GM12878 (cell line): ENCODE measurements around the gene CACTIN. TPM values are rescaled to one million over a fixed set of nuclear protein-coding genes. Genes with fewer than 3 reads are reported as not detected.

Source experiments
- ASH2L ChIP-seq: fragments of 300-600, 200-600 bp; sonication (generic); IDR thresholded peaks from 2 replicates; pipeline ENCODE4 v1.6.1; 2017; ENCODE audit warnings: low read depth, mild to moderate bottlenecking, borderline replicate concordance
- ATF2 ChIP-seq: IDR thresholded peaks from 2 replicates; pipeline ENCODE4 v1.6.1; 2012; ENCODE audit warnings: low read length, inconsistent platforms
- HDGF ChIP-seq: fragments of 450-650 bp; IDR thresholded peaks from 2 replicates; pipeline ENCODE4 v1.6.1; 2016; ENCODE audit warnings: antibody characterized with exemption
- JUNB ChIP-seq: IDR thresholded peaks from 2 replicates; pipeline ENCODE4 v1.6.1; 2016; ENCODE audit warnings: antibody characterized with exemption, mild to moderate bottlenecking
- NFIC ChIP-seq: IDR thresholded peaks from 2 replicates; pipeline ENCODE4 v1.6.1; 2012; ENCODE audit warnings: low read depth, mild to moderate bottlenecking, inconsistent platforms, low read length, moderate library complexity
- NFYB ChIP-seq: IDR thresholded peaks from 2 replicates; pipeline ENCODE4 v1.6.1; 2011; ENCODE audit warnings: low read depth, mild to moderate bottlenecking, low read length, improper control_type of control experiment, moderate library complexity; ENCODE audit not compliant: insufficient read depth
- PKNOX1 ChIP-seq: fragments of 450-650 bp; IDR thresholded peaks from 2 replicates; pipeline ENCODE4 v1.6.1; 2016; ENCODE audit warnings: mild to moderate bottlenecking
- SUPT20H ChIP-seq: IDR thresholded peaks from 2 replicates; pipeline ENCODE4 v1.6.1; 2011; ENCODE audit warnings: low read depth, mild to moderate bottlenecking, low read length, moderate library complexity, borderline replicate concordance; ENCODE audit not compliant: control insufficient read depth
- YBX1 ChIP-seq: fragments of 450-650 bp; IDR thresholded peaks from 2 replicates; pipeline ENCODE4 v1.6.1; 2016; ENCODE audit warnings: antibody characterized with exemption
- ZBTB40 ChIP-seq: fragments of 450-650 bp; IDR thresholded peaks from 2 replicates; pipeline ENCODE4 v1.6.1; 2016; ENCODE audit warnings: mild to moderate bottlenecking, moderate library complexity, borderline replicate concordance
- ZSCAN29 ChIP-seq: fragments of 450-650 bp; IDR thresholded peaks from 2 replicates; pipeline ENCODE4 v1.6.1; 2017; ENCODE audit warnings: mild to moderate bottlenecking, moderate library complexity
- polyA plus RNA-seq, 11 experiments: library from polyadenylated mRNA; depleted of rRNA in 4 of 11; unstranded in 6 of 11; stranded (reverse) in 5 of 11; fragments of >200 nt; fragmentation: Nextera tagmentation in 4 of 11; fragmentation: Illumina TruSeq in 1 of 11; extraction: Ambion mirVana in 4 of 11; extraction: Trizol in 1 of 11; gene quantifications; 1 replicate in 1 of 11; 2 replicates in 10 of 11; pipeline versions ENCODE4 v1.2.1 to v1.2.3, GENCODE V29; 2011 to 2016; ENCODE audit warnings: inconsistent platforms in 2 of 11, missing spikeins in 2 of 11, low read depth in 1 of 11
- total RNA-seq, 4 experiments: library from RNA; depleted of rRNA in 3 of 4; stranded (reverse); fragments of >200 nt in 3 of 4; fragmentation: Illumina TruSeq in 1 of 4; extraction: Trizol in 1 of 4; gene quantifications; 2 replicates each; pipeline versions ENCODE4 v1.2.1 to v1.2.3, GENCODE V29; 2013 to 2021
- TF ChIP-seq, protein P1 (sequence below): IDR thresholded peaks from 2 replicates; pipeline ENCODE4 v1.6.1; 2012; ENCODE audit warnings: improper control_type of control experiment, low read depth, low read length; ENCODE audit not compliant: insufficient replicate concordance
- TF ChIP-seq, protein P2 (sequence below): fragments of 450-650 bp; IDR thresholded peaks from 2 replicates; pipeline ENCODE4 v1.6.1; 2018; ENCODE audit warnings: borderline replicate concordance, mild to moderate bottlenecking; ENCODE audit not compliant: partially characterized antibody

CACTIN gene
- total and polyA plus RNA-seq, 10 of the 15 experiments (the other 5 are each of a cell fraction or from before 2014, with no cell fraction given), result 0.40 to 31.4 (median 12.5) TPM

GRCh38 chr19:3572132-3572854, 54.3 kb downstream of the CACTIN start (continued):
- TF ChIP-seq, protein P1, sequence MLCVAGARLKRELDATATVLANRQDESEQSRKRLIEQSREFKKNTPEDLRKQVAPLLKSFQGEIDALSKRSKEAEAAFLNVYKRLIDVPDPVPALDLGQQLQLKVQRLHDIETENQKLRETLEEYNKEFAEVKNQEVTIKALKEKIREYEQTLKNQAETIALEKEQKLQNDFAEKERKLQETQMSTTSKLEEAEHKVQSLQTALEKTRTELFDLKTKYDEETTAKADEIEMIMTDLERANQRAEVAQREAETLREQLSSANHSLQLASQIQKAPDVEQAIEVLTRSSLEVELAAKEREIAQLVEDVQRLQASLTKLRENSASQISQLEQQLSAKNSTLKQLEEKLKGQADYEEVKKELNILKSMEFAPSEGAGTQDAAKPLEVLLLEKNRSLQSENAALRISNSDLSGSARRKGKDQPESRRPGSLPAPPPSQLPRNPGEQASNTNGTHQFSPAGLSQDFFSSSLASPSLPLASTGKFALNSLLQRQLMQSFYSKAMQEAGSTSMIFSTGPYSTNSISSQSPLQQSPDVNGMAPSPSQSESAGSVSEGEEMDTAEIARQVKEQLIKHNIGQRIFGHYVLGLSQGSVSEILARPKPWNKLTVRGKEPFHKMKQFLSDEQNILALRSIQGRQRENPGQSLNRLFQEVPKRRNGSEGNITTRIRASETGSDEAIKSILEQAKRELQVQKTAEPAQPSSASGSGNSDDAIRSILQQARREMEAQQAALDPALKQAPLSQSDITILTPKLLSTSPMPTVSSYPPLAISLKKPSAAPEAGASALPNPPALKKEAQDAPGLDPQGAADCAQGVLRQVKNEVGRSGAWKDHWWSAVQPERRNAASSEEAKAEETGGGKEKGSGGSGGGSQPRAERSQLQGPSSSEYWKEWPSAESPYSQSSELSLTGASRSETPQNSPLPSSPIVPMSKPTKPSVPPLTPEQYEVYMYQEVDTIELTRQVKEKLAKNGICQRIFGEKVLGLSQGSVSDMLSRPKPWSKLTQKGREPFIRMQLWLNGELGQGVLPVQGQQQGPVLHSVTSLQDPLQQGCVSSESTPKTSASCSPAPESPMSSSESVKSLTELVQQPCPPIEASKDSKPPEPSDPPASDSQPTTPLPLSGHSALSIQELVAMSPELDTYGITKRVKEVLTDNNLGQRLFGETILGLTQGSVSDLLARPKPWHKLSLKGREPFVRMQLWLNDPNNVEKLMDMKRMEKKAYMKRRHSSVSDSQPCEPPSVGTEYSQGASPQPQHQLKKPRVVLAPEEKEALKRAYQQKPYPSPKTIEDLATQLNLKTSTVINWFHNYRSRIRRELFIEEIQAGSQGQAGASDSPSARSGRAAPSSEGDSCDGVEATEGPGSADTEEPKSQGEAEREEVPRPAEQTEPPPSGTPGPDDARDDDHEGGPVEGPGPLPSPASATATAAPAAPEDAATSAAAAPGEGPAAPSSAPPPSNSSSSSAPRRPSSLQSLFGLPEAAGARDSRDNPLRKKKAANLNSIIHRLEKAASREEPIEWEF, result no peak
- no peak for TF ChIP-seq ASH2L
- no peak for TF ChIP-seq YBX1
- TF ChIP-seq ATF2, result no peak
- no peak for TF ChIP-seq JUNB
- TF ChIP-seq SUPT20H, result no peak
- peak; percentile 54; the same call in 1 of the 2 replicates for TF ChIP-seq ZBTB40
- TF ChIP-seq NFYB, result peak; percentile 97
- no peak for TF ChIP-seq NFIC
- peak; percentile 96 for TF ChIP-seq HDGF
- TF ChIP-seq PKNOX1, result peak; percentile 53; the same call in 1 of the 2 replicates
- TF ChIP-seq, protein P2, sequence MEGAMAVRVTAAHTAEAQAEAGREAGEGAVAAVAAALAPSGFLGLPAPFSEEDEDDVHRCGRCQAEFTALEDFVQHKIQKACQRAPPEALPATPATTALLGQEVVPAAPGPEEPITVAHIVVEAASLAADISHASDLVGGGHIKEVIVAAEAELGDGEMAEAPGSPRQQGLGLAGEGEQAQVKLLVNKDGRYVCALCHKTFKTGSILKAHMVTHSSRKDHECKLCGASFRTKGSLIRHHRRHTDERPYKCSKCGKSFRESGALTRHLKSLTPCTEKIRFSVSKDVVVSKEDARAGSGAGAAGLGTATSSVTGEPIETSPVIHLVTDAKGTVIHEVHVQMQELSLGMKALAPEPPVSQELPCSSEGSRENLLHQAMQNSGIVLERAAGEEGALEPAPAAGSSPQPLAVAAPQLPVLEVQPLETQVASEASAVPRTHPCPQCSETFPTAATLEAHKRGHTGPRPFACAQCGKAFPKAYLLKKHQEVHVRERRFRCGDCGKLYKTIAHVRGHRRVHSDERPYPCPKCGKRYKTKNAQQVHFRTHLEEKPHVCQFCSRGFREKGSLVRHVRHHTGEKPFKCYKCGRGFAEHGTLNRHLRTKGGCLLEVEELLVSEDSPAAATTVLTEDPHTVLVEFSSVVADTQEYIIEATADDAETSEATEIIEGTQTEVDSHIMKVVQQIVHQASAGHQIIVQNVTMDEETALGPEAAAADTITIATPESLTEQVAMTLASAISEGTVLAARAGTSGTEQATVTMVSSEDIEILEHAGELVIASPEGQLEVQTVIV, result peak; percentile 52
- TF ChIP-seq ZSCAN29, result no peak
